GM23248 (cell line): Measurements from ENCODE around the gene MICU1. TPM values are rescaled to one million over a fixed set of nuclear protein-coding genes. Genes with fewer than 3 reads are reported as not detected.

Source experiments
- DNase-seq: peaks from one replicate; pipeline ENCODE4 v3.0.0-alpha.2; 2015
- H2AFZ ChIP-seq: fragments of 200-600 bp; sonication (generic); 2 replicates; pipeline ENCODE4 v1.6.1; 2016; ENCODE audit warnings: antibody characterized with exemption
- H3F3A ChIP-seq: fragments of 200-600 bp; sonication (generic); 2 replicates; pipeline ENCODE4 v1.6.1; 2016; ENCODE audit warnings: mild to moderate bottlenecking, antibody characterized with exemption, mixed run types; ENCODE audit not compliant: insufficient read depth
- H3K27ac ChIP-seq: fragments of 200-600 bp; sonication (generic); 2 replicates; pipeline ENCODE4 v1.5.1; 2016; ENCODE audit warnings: mild to moderate bottlenecking
- H3K27me3 ChIP-seq: fragments of 200-600 bp; sonication (generic); replicated peaks from 2 replicates; pipeline ENCODE4 v1.6.1; 2016; ENCODE audit warnings: mild to moderate bottlenecking; ENCODE audit not compliant: insufficient read depth
- H3K36me3 ChIP-seq: fragments of 200-600 bp; sonication (generic); 2 replicates; pipeline ENCODE4 v1.6.1; 2016; ENCODE audit warnings: low read depth, mild to moderate bottlenecking
- H3K4me1 ChIP-seq: fragments of 200-600 bp; sonication (generic); 2 replicates; pipeline ENCODE4 v1.6.1; 2016; ENCODE audit warnings: mild to moderate bottlenecking; ENCODE audit not compliant: insufficient read depth
- H3K4me2 ChIP-seq: fragments of 200-600 bp; sonication (generic); one replicate; pipeline ENCODE4 v1.6.1; 2016; ENCODE audit warnings: mild to moderate bottlenecking; ENCODE audit not compliant: unreplicated experiment
- H3K4me3 ChIP-seq: fragments of 200-600 bp; sonication (generic); 2 replicates; pipeline ENCODE4 v1.5.1; 2016; ENCODE audit warnings: mild to moderate bottlenecking
- H3K79me2 ChIP-seq: fragments of 200-600 bp; sonication (generic); 2 replicates; pipeline ENCODE4 v1.6.1; 2016; ENCODE audit warnings: mild to moderate bottlenecking; ENCODE audit not compliant: insufficient read depth
- H3K9ac ChIP-seq: fragments of 200-600 bp; sonication (generic); 2 replicates; pipeline ENCODE4 v1.6.1; 2016; ENCODE audit warnings: mild to moderate bottlenecking
- H3K9me2 ChIP-seq: fragments of 200-600 bp; sonication (generic); 2 replicates; pipeline ENCODE4 v1.6.1; 2016; ENCODE audit warnings: mixed run types, mild to moderate bottlenecking, moderate library complexity; ENCODE audit not compliant: insufficient read depth
- H3K9me3 ChIP-seq: fragments of 200-600 bp; sonication (generic); one replicate; pipeline ENCODE4 v1.6.1; 2017; ENCODE audit warnings: low read depth
- H4K20me1 ChIP-seq: fragments of 200-600 bp; sonication (generic); 2 replicates; pipeline ENCODE4 v1.6.0; 2016; ENCODE audit not compliant: insufficient read depth
- EZH2 ChIP-seq: fragments of 200-600 bp; sonication (generic); IDR thresholded peaks from 2 replicates; pipeline ENCODE4 v1.6.1; 2018; ENCODE audit warnings: antibody characterized with exemption, mild to moderate bottlenecking; ENCODE audit not compliant: insufficient read depth, poor library complexity, severe bottlenecking
- EZH2phosphoT487 ChIP-seq: fragments of 200-600 bp; sonication (generic); IDR thresholded peaks from 2 replicates; pipeline ENCODE4 v1.6.1; 2018; ENCODE audit warnings: antibody characterized with exemption, moderate library complexity, mild to moderate bottlenecking, low read depth; ENCODE audit not compliant: insufficient read depth
- WGBS, 2 experiments: methylation state at CpG; one replicate each; pipeline ENCODE4 v1.1.6; 2015 to 2017; ENCODE audit warnings: low lambda C conversion rate in 2 of 2, low coverage in 1 of 2; ENCODE audit errors: missing lambda C conversion rate in 2 of 2; 5-methylcytosine and 5-hydroxymethylcytosine counted together
- in situ Hi-C: fragments of 300-500 bp; cut with MboI; formaldehyde crosslinking; loops from 2 replicates; pipeline ENCODE4 v1.15.0; 2020
- polyA plus RNA-seq: library from polyadenylated mRNA; unstranded; fragments of >200 nt; fragmentation: Nextera tagmentation; extraction: Ambion mirVana; gene quantifications from 2 replicates; pipeline ENCODE4 v1.2.1, GENCODE V29; 2016
- total RNA-seq: library from RNA; depleted of rRNA; stranded (reverse); fragments of >200 nt; shearing (Covaris generic); gene quantifications from 2 replicates; pipeline ENCODE4 v1.2.3, GENCODE V29; 2014

Gene MICU1
- total and polyA plus RNA-seq, 2 experiments from 2014 or later: 37.3 to 45.0 TPM

- no peaks in the 10 kb centered on the region for H3K9me2 ChIP-seq
- in situ Hi-C loops: no loop called here
- no peaks in the 10 kb centered on the region for H3K36me3 ChIP-seq
- H3K9me3 ChIP-seq: no peaks in the 10 kb centered on the region
- H3K4me1 ChIP-seq: peaks cover 22% of the 10 kb centered on the region
- no peaks in the 10 kb centered on the region for H4K20me1 ChIP-seq
- H3K9ac ChIP-seq: no peak overlapping the region
- no peaks in the 10 kb centered on the region for H3K79me2 ChIP-seq
- H3K27me3 ChIP-seq: no peaks in the 10 kb centered on the region
- DNase-seq: no peak
- H2AFZ ChIP-seq: no peak overlapping the region
- no peak overlapping the region for H3K4me3 ChIP-seq
- no peak overlapping the region for H3K4me2 ChIP-seq
- TF ChIP-seq EZH2phosphoT487: no peak
- TF ChIP-seq EZH2: no peak
- 88 to 89% methylated on average over 12 of the region's 12 CpGs for WGBS, 2 experiments
- peaks cover 9% of the 10 kb centered on the region for H3F3A ChIP-seq
- no peak overlapping the region for H3K27ac ChIP-seq
Observed at GRCh38 chr10:72323771-72324191, 302.1 kb downstream of the MICU1 start.

- Histone ChIP-seq H3K79me2 (no peaks in the 10 kb centered on the region), H3K9ac (no peak overlapping the region), H3K27me3 (no peaks in the 10 kb centered on the region), H2AFZ (no peak overlapping the region), H4K20me1 (no peaks in the 10 kb centered on the region), H3K9me3 (no peaks in the 10 kb centered on the region), H3F3A (peaks cover 9% of the 10 kb centered on the region), H3K4me3 (no peak overlapping the region), H3K36me3 (no peaks in the 10 kb centered on the region), H3K9me2 (no peaks in the 10 kb centered on the region), H3K4me2 (no peak overlapping the region), H3K27ac (no peak overlapping the region), H3K4me1 (peaks cover 24% of the 10 kb centered on the region)
- DNase-seq: no peak
- TF ChIP-seq EZH2phosphoT487: no peak
- TF ChIP-seq EZH2: no peak
- in situ Hi-C loops: no loop called here
- 96 to 98% methylated on average over 10 of the region's 10 CpGs for WGBS, 2 experiments
Observed at GRCh38 chr10:72323108-72323749, 302.6 kb downstream of the MICU1 start.

GRCh38 chr10:72322280-72323058, 303.4 kb downstream of the MICU1 start:
- Histone ChIP-seq H3K9me2 (no peaks in the 10 kb centered on the region), H4K20me1 (no peaks in the 10 kb centered on the region), H3F3A (peaks cover 9% of the 10 kb centered on the region), H3K9me3 (no peaks in the 10 kb centered on the region), H3K79me2 (no peaks in the 10 kb centered on the region), H3K4me3 (no peak overlapping the region), H3K27me3 (no peaks in the 10 kb centered on the region), H3K4me1 (peaks cover 24% of the 10 kb centered on the region), H3K27ac (no peak overlapping the region), H3K4me2 (no peak overlapping the region), H2AFZ (no peak overlapping the region), H3K36me3 (no peaks in the 10 kb centered on the region), H3K9ac (no peak overlapping the region)
- WGBS, 2 experiments: 97 to 99% methylated on average over 15 to 16 of the region's 16 CpGs
- in situ Hi-C loops: no loop called here
- TF ChIP-seq EZH2 (no peak), EZH2phosphoT487 (no peak)
- no peak for DNase-seq

- Histone ChIP-seq H4K20me1 (no peaks in the 10 kb centered on the region), H3K9me2 (no peaks in the 10 kb centered on the region), H3K36me3 (no peaks in the 10 kb centered on the region), H3K27me3 (no peaks in the 10 kb centered on the region), H3K9ac (no peak overlapping the region), H2AFZ (no peak overlapping the region), H3K79me2 (no peaks in the 10 kb centered on the region), H3K4me2 (no peak overlapping the region), H3K4me1 (peaks cover 24% of the 10 kb centered on the region), H3K4me3 (no peak overlapping the region), H3K27ac (no peak overlapping the region), H3K9me3 (no peaks in the 10 kb centered on the region), H3F3A (peaks cover 9% of the 10 kb centered on the region)
- TF ChIP-seq EZH2phosphoT487 (no peak), EZH2 (no peak)
- DNase-seq: no peak
- WGBS, 2 experiments: 95 to 100% methylated on average over 3 of the region's 3 CpGs
- in situ Hi-C loops: no loop called here
Observed at GRCh38 chr10:72322030-72322279, 303.9 kb downstream of the MICU1 start.
